GM10266 (cell line): ENCODE results near the gene SEPTIN10.

Experiments
- DNase-seq: peaks from one replicate; pipeline ENCODE4 v3.0.0; 2012; ENCODE audit errors: extremely low spot score
- TF ChIP-seq, protein P1 (sequence below): IDR thresholded peaks from 2 replicates; pipeline ENCODE4 v1.5.1; 2012; ENCODE audit warnings: mild to moderate bottlenecking, low read depth; ENCODE audit not compliant: control insufficient read depth, insufficient read depth; ENCODE audit errors: missing control alignments

Gene SEPTIN10

DNA sequence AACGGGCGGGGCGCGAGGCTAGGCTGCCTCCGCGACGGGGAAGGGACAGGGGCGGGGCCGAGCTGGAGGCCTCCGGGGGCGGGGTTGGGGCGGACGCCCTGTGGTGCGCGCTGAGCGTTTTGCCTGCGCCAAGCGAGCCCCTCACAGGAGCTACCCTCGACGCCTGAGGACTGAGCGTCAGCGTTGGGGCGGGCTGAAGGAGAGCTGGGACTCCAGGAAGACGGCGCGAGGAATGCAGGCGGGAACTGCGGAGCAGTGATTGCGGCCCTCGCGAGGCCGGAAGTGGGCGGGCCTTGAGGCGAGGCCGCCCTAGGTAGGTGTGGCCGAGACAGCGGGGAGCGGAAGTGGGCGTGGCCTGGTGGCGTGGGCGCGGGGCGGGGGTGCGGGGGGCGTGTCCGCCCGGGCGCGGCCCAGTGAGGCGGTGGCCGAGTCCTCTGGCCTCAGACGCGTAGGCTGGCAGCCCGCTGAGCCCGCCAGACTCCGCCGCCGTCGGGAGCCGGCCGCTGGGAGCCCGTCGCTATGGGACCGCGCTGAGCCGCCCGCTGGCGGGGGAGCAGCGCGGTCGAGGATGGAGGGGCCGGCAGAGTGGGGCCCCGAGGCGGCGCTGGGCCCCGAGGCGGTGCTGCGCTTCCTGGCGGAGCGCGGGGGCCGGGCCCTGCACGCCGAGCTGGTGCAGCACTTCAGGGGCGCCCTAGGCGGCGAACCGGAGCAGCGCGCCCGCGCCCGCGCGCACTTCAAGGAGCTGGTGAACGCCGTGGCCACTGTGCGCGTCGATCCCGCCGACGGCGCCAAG, at the start of gene SEPTIN10, which contains the start of gene SOWAHC:
SEPTIN10 (minus strand) TSS at position 45 of the 793 bp plus-strand sequence. CDS start 139 bp downstream, outside the sequence.
SOWAHC (plus strand) TSS at position 443 of the 793 bp plus-strand sequence; CDS start at position 569, 126 bp downstream.
- peak; percentile 92 for DNase-seq

DNA sequence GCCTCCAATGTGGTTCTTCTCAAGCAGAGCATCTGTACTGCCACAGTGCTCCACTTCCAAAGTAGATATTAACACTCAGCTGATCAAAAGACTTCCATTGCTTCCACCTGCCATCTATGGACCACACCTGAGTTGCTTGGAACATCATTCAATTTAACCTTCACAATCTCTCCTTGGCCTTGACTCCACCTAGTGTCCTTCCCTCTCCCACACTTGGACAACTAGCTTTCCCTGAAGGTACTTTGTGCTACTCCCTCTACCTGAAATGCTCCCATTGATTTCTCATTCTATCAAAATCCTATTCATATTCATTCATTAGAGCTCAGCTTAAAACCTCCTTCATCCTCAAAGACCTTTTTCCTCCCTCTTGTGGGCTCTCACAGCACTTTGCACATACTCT, 49.1 kb upstream of the SEPTIN10 start:
- TF ChIP-seq, protein P1, sequence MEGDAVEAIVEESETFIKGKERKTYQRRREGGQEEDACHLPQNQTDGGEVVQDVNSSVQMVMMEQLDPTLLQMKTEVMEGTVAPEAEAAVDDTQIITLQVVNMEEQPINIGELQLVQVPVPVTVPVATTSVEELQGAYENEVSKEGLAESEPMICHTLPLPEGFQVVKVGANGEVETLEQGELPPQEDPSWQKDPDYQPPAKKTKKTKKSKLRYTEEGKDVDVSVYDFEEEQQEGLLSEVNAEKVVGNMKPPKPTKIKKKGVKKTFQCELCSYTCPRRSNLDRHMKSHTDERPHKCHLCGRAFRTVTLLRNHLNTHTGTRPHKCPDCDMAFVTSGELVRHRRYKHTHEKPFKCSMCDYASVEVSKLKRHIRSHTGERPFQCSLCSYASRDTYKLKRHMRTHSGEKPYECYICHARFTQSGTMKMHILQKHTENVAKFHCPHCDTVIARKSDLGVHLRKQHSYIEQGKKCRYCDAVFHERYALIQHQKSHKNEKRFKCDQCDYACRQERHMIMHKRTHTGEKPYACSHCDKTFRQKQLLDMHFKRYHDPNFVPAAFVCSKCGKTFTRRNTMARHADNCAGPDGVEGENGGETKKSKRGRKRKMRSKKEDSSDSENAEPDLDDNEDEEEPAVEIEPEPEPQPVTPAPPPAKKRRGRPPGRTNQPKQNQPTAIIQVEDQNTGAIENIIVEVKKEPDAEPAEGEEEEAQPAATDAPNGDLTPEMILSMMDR = no peak

More for the DNA sequence above, at the start of gene SEPTIN10, which contains the start of gene SOWAHC:
- TF ChIP-seq, protein P1 = no peak

DNA sequence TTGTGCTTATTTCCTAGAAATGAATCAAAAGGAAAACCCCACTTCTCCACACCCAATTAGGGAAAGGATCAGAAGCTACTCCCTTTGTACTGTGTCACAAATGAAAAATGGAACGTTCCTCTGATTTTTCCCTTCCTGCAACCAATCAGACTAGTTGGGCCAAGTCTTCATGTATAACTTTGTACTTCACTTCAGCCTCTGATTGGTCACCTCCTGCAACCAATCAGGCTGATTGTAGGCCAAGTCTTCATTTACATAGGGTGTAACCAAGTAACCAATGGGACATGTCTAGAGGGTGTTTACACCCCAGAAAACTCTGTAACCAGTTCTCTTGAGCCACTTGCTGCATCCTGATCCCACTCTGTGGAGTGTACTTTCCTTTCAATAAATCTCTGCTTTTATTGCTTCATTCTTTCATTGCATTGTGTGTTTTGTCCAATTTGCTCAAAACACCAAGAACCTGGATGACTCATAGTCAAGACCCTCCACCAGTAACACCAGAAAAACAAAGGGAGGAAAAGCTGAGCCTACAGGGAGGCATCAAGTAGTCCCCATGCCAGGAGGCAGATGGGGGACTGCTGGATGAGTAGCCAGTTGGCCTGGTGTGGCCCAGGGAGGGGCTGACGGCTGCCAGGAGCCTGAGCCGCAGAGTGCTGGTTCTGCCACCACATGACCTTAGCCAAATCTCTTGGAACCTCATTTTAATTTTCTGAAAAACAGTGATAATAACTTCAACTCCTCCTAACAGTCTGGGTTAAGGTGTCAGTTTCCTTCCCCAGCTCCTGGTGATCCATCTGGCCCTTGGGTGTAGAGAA, 46.5 kb upstream of the SEPTIN10 start:
- no peak for DNase-seq
- TF ChIP-seq, protein P1 = no peak

More for the DNA sequence above, 49.1 kb upstream of the SEPTIN10 start:
- DNase-seq = no peak

DNA sequence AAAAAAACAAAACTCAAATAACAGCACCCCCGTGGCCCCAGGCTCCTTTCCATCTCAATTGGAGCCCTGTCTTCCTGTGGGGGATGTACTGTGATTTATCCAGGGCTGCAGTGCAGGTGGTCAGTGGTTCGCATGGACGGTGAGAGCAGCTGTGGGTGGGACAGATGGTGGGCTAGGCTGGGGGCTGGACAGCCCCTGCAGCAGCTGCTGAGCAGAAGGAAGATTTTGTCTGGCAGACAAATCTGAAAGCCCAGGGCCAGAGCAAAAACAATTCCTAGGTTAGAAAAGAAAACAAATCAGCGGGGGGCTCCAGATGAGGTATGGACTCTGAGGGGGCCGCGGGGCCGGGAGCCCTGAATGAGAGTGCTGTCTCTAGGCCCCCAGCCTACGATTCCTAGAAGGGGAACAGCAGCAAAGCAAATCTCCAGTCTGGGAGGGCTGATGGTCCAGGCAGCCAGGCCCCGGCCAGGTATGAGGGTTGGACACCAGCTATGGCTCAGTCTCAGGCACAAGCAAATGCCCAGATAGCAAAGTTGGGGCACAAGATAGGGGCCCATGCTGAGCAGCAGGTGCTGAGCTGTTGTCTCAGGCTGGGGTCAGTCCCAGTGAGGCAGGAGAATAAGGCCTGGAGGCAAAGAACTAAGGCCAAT, 45.8 kb upstream of the SEPTIN10 start:
- no peak for DNase-seq
- TF ChIP-seq, protein P1 = no peak

DNA sequence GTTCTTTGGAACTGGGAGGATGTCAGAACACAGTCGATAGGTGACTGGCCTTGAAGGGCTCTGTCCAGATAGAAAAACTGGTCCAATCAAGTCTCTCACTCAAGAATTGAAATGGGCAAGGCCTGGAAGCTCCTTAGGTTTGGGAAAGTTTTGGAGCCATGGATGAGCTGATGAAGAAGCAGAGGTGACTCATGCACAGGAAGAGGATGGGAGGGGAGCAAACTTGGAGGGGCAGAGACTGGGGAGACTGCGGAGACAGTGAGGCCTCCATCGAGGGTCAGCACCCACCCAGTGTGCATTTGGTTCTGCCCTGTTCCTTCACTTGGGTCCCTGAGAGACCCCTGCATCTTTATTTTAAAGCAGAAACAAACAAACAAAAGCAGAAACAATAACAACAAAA, 41.5 kb upstream of the SEPTIN10 start:
- TF ChIP-seq, protein P1 = no peak
- DNase-seq = no peak

DNA sequence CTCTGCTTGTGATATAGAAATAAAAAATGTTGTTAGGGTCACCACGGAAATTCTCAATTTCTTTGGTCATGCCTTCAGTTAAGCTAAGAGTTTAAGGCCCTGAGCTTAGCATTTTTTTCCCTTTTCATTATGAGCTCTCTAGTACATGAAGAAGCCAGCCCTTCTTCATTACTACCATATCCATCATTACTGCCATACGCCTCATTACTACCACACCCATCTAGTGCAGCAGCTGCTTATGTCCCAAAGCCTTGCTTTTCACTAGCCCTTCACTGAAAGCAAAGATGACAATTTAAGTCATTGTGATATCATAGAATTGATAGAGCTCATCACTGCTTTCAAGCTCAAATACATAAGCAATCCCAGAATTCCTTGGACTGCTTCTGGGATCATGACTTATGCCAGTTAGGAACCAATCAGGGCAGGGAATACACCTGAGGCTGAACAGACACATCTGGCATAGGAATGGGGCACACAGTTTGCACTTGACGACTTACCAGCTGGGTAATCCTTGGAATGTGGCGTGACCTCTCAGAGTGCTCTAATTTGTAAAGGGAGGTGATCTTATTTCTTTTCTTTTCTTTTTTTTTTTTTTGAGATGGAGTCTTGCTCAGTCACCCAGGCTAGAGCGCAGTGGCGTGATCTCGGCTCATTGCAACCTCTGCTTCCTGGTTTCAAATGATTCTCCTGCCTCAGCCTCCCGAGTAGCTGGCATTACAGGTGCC, 40.7 kb upstream of the SEPTIN10 start:
- no peak for DNase-seq
- TF ChIP-seq, protein P1 = no peak
